Kidney epithelial cell (primary cell): ENCODE results near the gene MCFD2. TPM values are rescaled to one million over a fixed set of nuclear protein-coding genes. Genes with fewer than 3 reads are reported as not detected.

Experiments used
- DNase-seq: peaks from one replicate; pipeline ENCODE4 v3.0.0-alpha.2; 2010; ENCODE audit warnings: low read depth
- H3K27me3 ChIP-seq: 2 replicates; pipeline ENCODE4 v1.6.0; 2011; ENCODE audit warnings: low read length; ENCODE audit not compliant: control insufficient read depth, insufficient read depth
- H3K36me3 ChIP-seq: 2 replicates; pipeline ENCODE4 v1.5.1; 2011; ENCODE audit warnings: low read length; ENCODE audit not compliant: control insufficient read depth, insufficient read depth
- H3K4me3 ChIP-seq: 2 replicates; pipeline ENCODE4 v1.5.1; 2011; ENCODE audit warnings: low read depth, mild to moderate bottlenecking, control low read depth, low read length
- total RNA-seq: library from RNA; depleted of rRNA; stranded (reverse); fragments of >200 nt; gene quantifications from 2 replicates; pipeline ENCODE4 v1.2.3, GENCODE V29; 2015
- TF ChIP-seq, protein P1 (sequence below): IDR thresholded peaks from 2 replicates; pipeline ENCODE4 v1.5.1; 2011; ENCODE audit warnings: mild to moderate bottlenecking, moderate library complexity, low read length, control low read depth, inconsistent platforms; ENCODE audit not compliant: insufficient read depth, poor library complexity, severe bottlenecking

The MCFD2 gene
- total RNA-seq, 1 donor from 2014 or later = 175 TPM

GRCh38 chr2:46943881-46944798 is 28.5 kb upstream of the MCFD2 start:
- Histone ChIP-seq H3K4me3 (no peak overlapping the region), H3K36me3 (no peaks in the 10 kb centered on the region), H3K27me3 (no peaks in the 10 kb centered on the region)
- DNase-seq = no peak
- TF ChIP-seq, protein P1, sequence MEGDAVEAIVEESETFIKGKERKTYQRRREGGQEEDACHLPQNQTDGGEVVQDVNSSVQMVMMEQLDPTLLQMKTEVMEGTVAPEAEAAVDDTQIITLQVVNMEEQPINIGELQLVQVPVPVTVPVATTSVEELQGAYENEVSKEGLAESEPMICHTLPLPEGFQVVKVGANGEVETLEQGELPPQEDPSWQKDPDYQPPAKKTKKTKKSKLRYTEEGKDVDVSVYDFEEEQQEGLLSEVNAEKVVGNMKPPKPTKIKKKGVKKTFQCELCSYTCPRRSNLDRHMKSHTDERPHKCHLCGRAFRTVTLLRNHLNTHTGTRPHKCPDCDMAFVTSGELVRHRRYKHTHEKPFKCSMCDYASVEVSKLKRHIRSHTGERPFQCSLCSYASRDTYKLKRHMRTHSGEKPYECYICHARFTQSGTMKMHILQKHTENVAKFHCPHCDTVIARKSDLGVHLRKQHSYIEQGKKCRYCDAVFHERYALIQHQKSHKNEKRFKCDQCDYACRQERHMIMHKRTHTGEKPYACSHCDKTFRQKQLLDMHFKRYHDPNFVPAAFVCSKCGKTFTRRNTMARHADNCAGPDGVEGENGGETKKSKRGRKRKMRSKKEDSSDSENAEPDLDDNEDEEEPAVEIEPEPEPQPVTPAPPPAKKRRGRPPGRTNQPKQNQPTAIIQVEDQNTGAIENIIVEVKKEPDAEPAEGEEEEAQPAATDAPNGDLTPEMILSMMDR = no peak

DNA sequence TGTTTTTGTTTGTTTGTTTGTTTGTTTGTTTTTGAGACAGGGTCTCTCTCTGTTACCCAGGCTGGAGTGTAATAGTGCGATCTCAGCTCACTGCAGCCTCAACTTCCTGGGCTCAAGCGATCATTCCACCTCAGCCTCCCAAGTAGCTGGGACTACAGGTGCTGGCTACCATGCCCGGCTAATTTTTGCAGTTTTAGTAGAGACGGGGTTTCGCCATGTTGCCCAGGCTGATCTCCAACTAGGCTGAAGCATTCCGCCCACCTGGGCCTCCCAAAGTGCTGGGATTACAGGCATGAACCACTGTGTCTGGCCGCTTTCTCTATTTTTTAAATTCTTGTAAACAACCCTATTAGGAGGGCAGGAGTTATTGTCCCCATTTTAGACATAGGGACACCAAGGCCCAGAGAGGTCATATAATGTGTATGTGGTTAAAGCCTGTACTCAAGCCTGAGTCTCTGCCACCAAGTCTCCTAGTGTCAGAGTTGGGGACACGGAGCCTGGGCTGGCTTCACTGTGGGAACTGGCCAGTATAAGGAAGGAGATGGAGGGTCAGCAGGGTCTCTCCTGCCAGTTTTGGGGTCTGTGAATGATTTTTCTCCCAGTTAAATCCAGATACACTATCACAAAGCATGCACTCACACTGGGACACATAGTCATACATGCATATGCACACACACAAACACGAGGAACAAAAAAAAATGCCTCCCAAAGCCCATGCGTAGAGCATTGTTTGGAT is 27.5 kb upstream of the MCFD2 start:
- no peak overlapping the region for H3K4me3 ChIP-seq
- H3K36me3 ChIP-seq = no peaks in the 10 kb centered on the region
- no peaks in the 10 kb centered on the region for H3K27me3 ChIP-seq
- DNase-seq = no peak
- TF ChIP-seq, protein P1 = no peak

- Histone ChIP-seq H3K4me3 (peak overlapping the region; percentile 94), H3K36me3 (no peaks in the 10 kb centered on the region), H3K27me3 (no peaks in the 10 kb centered on the region)
- TF ChIP-seq, protein P1 = no peak
- no peak for DNase-seq
Observed at GRCh38 chr2:46942143-46942526, 26.5 kb upstream of the MCFD2 start.

DNA sequence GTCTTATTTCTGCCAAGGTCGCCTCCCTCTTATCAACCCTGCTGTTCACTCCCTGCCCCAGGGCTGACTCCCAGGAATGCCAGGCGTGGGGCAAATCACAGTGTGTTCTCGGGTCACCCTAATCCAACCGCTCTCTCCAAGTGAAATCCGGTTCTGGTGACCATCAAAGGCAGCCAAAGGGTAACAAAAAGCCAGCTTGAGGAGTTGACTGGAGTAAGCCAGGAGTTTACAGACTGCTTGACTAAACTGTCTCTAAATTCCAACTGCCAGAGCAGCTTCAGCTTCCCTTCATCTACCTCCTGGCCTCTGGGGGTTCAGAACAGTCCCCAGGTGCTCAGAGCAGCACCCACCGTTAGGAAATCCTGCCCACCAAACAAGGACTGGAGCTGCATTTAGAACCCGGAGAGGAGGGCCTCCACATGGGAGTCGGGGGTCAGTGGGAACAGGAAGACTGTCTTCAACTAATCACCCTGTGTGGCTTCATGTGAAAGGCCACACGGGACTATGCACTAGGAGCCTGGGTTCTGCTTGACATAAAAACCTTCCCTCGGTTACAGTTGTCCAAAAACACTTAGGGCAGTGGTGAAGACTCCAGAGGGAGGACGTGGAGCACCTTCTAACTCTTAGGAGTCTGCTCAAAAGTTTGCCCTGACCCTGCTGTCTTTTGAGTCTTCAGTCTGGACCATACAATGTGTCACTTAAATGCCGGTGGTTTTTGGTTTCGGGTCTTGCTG is 24.2 kb upstream of the MCFD2 start:
- no peak for DNase-seq
- H3K4me3 ChIP-seq = no peak overlapping the region
- TF ChIP-seq, protein P1 = no peak
- no peaks in the 10 kb centered on the region for H3K27me3 ChIP-seq
- H3K36me3 ChIP-seq = no peaks in the 10 kb centered on the region

- DNase-seq = no peak
- Histone ChIP-seq H3K36me3 (no peaks in the 10 kb centered on the region), H3K27me3 (no peaks in the 10 kb centered on the region), H3K4me3 (no peak overlapping the region)
- TF ChIP-seq, protein P1 = peak; percentile 37
Observed at GRCh38 chr2:46937471-46937901, 21.9 kb upstream of the MCFD2 start.
